NCI-H2227 treated with DMSO at 0.1 percent for 48 hours (cell line): ENCODE measurements around the gene SYNPO2.

ENCODE experiments used
- DNase-seq: peaks from one replicate; lab custom pipeline; 2025; lab: John Stamatoyannopoulos, UW

The SYNPO2 gene

GRCh38 chr4:118879409-118879808 is 9.2 kb upstream of the SYNPO2 start:
- DNase-seq = no peak

GRCh38 chr4:118881512-118882146 is 7.0 kb upstream of the SYNPO2 start:
- no peak for DNase-seq

DNA sequence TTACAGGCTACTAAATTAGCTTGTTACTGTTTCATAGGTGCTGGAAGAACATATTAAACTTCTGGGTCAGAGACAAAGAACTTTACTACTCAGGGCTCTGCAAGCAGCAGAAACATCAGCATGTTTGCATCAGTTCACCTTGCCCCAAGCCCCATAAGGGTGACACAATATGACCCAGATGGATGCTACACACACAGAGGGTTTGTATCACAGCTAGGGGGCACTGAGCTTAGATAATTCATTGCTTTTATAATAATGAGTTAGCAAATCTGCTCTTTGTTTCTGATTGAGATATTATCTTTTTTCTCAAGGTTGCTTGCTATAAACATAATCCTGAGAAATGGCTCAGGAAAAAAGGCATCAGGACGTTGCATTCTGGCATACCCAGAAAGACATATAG is 4.8 kb upstream of the SYNPO2 start:
- DNase-seq = no peak

- DNase-seq = no peak
Measured at GRCh38 chr4:118884716-118885115, 3.9 kb upstream of the SYNPO2 start.

- DNase-seq = no peak
Measured at GRCh38 chr4:118889312-118889691, 648 bp downstream of the SYNPO2 start.

GRCh38 chr4:118894034-118894433 is 5.4 kb downstream of the SYNPO2 start:
- no peak for DNase-seq

DNA sequence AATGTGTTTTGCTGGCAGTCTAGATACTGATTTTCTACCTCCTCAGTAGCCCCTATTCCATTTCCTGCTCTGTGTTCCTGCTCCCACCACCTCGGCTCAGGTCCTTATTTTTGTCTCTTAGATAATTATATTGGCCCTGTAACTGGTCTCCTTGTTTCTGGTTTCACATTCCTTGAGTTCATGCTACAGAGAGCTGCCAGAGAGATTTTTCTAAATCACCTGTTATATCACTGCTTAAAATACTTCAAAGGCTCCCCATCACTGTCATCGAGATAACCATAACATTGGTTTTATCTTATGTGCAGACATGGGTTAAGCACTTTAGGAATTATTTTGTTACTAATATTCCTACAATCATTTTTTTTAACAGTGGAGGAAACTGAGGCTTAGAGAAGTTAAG is 9.6 kb downstream of the SYNPO2 start:
- DNase-seq = no peak

- no peak for DNase-seq
Measured at GRCh38 chr4:118898684-118899138, 10.1 kb downstream of the SYNPO2 start.

DNA sequence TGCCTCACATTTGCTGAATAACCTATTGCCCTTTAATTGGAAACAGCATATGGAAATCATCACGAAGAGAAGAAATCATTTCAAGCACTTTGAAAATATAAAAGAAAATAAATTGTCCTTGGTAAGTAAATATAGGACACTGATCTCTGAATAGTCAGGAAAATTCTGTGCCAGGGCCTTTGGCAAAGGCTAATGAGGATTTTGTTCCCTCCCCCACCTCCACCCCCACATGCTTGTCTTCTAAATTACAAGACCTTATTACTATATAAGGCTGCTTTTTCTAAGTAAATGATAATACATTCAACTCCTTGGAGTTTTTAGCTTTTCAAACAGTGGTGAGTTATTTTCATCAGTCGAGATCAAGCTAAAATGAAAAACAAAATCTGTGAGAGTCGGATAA is 15.8 kb downstream of the SYNPO2 start:
- DNase-seq = peak; percentile 37

- DNase-seq = no peak
Measured at GRCh38 chr4:118904935-118905334, 16.3 kb downstream of the SYNPO2 start.

GRCh38 chr4:118905566-118905965 is 16.9 kb downstream of the SYNPO2 start:
- DNase-seq = no peak

DNA sequence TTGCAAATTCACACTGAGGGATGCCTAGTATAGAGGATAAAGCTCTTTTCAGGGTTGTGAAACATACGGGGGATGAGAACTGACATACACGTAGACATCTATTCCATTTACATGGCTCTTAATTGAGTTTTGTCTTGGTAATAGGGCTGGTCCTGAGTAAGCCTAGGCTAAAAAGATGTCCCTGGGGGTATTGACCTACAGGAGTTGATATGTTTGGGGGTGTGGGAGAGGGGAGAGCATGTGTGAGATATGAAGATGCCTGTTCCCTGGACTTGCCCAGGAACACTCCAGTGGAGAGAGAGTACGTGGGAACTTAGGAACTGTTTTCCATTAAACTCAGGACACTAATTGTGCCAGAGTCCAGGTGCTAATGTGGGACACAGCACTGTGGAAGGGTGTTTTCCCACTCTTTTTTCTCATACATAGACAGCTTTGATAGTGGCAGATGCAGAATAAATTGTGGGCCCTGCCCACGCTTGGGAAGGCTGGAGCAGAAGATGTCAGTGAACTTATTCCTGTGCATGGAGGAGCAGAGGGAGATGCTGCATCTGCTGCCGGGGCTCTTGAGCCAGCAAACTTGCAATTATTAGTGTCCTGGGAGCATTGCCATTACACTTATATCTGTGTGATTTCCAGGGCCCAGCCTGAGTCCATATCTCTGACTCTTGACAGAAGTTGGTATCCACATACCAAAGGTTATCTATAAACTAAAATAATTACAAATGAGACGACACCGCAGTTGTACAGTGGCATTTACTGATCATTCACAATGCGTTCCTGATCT is 20.7 kb downstream of the SYNPO2 start:
- DNase-seq = no peak

- DNase-seq = no peak
Measured at GRCh38 chr4:118910221-118910620, 21.6 kb downstream of the SYNPO2 start.

GRCh38 chr4:118911238-118911703 is 22.6 kb downstream of the SYNPO2 start:
- no peak for DNase-seq

DNA sequence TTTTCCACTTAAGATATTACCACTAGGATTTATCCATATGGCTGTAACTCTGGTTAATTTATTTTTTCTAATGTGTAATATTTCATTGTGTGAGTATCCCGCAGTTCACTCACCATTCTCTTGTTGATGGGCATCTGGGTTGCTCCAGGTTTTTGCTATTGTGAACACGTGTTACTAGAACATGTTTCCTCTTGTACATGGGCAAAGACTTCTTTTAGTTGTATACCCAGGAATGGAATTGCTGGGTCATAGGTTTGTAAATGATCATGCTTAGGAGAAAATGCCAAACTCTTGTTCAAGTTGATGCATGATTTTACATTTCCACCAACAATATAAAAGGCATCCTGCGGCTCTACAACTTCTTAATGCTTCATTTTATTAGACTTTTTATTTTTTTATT is 26.8 kb downstream of the SYNPO2 start:
- DNase-seq = no peak

DNA sequence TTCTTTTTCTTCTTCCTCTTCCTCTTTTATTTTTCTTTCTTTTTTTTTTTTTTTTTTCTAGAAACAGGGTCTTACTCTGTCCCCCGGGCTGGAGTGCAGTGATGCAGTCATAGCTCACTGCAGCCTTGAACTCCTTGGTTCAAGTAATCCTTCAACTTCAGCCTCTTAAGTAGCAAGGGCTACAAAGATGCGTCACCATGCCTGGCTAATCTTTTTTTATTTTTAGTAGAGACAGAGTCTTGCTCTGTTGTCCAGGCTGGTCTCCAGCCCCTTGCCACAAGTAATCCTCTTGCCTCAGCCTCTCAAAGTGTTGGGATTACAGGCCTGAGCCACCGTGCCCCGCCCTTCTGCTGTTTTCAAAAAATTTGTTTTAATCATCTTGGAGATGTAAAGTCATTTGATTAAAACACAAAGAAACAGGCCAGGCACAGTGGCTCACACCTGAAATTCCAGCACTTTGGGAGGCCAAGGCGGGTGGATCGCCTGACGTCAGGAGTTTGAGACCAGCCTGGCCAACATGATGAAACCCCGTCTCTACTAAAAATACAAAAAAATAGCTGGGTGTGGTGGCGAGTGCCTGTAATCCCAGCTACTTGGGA is 28.1 kb downstream of the SYNPO2 start:
- no peak for DNase-seq

DNA sequence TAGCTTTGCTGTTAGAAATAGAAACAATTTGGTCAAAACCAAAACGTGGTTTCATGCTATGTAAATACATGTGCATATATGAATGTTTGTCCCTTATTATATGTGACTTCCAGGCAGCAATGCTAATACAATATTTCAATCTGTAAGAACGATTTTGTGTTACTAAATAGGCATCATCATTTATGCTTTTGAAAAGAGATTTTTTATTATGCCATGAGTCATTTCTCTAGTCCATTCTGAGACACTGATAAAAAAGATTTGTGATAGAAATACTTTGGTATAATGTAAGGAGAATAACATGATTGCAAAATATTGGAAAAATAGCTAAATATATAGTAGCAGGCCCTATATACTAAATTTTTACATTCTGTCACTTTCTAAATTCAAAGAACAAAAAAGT is 28.9 kb downstream of the SYNPO2 start:
- DNase-seq = no peak

- DNase-seq = no peak
Measured at GRCh38 chr4:118918388-118918787, 29.7 kb downstream of the SYNPO2 start.

- DNase-seq = no peak
Measured at GRCh38 chr4:118920247-118920646, 31.6 kb downstream of the SYNPO2 start.

- no peak for DNase-seq
Measured at GRCh38 chr4:118921786-118922185, 33.1 kb downstream of the SYNPO2 start.

DNA sequence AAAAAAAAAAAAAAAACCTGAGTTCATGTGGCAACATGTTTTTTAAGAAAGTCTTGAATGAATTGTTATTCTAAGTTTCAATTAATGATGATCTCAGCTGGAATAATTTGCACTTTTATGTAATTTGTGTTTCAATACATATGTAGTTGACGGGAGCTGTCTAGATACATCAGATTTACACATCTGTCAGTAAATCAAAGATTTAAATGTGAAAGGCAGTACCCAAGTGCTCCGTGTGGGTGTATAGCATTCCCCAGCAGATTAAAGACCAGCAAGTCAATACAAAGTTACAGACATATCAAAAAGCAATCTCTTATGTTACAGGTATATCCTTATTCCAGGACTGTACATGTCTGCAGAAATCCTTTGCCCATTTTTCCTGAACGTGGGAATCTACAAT is 35.2 kb downstream of the SYNPO2 start:
- no peak for DNase-seq

DNA sequence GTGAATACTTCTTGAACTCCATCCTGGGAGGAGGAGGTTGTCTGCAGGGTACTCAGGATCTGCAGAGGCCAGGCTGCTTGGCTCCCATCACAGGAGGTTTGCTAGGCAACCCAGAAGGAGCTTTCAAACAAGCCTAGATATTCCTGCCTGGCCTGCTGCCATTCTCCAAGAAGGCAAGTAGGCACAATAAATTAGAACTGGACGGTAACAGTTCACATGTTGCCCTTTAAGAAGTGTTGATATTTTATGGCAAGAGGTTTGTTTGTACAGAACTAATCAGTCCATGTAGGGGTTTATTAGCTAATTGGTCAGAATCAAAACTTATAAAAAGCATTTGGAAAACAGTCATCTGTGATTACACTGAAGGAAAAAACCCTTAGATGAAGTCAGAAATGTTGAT is 39.3 kb downstream of the SYNPO2 start:
- no peak for DNase-seq

GRCh38 chr4:118930255-118930654 is 41.6 kb downstream of the SYNPO2 start:
- no peak for DNase-seq
